CD4-positive, alpha-beta T cell treated with Interleukin-12 subunit alpha and Interleukin-12 subunit beta, for 1 hour (primary cell): ENCODE data around the gene CCNI2.
A peak's percentile ranks its signal among the peaks of the same experiment; 100 is the strongest.

ENCODE experiments used
- DNase-seq: peaks from one replicate; pipeline ENCODE4 v3.0.0-alpha.2; 2020

The CCNI2 gene

GRCh38 chr5:132750471-132751230, 3.4 kb downstream of the CCNI2 start:
- DNase-seq: no peak

GRCh38 chr5:132751444-132751843, 4.2 kb downstream of the CCNI2 start:
- peak; percentile 16 for DNase-seq

GRCh38 chr5:132751971-132752580, 4.8 kb downstream of the CCNI2 start:
- no peak for DNase-seq

GRCh38 chr5:132752581-132753125, 5.4 kb downstream of the CCNI2 start:
- no peak for DNase-seq

GRCh38 chr5:132753135-132753987, 6.1 kb downstream of the CCNI2 start:
- no peak for DNase-seq

GRCh38 chr5:132754111-132754510, 6.9 kb downstream of the CCNI2 start:
- no peak for DNase-seq

- no peak for DNase-seq
These were observed 7.7 kb downstream of the CCNI2 start for GRCh38 chr5:132754947-132755346.

- DNase-seq: no peak
These were observed 9.3 kb downstream of the CCNI2 start for GRCh38 chr5:132756542-132756941.

- DNase-seq: no peak
These were observed 11.2 kb downstream of the CCNI2 start for GRCh38 chr5:132758451-132758850.

- no peak for DNase-seq
These were observed 12.2 kb downstream of the CCNI2 start for GRCh38 chr5:132759114-132760048.

- no peak for DNase-seq
These were observed 12.8 kb downstream of the CCNI2 start for GRCh38 chr5:132760049-132760420.

GRCh38 chr5:132760601-132761317, 13.5 kb downstream of the CCNI2 start:
- no peak for DNase-seq

GRCh38 chr5:132761321-132762240, 14.4 kb downstream of the CCNI2 start:
- DNase-seq: no peak

- DNase-seq: no peak
These were observed 15.2 kb downstream of the CCNI2 start for GRCh38 chr5:132762246-132763000.

- no peak for DNase-seq
These were observed 16.2 kb downstream of the CCNI2 start for GRCh38 chr5:132763181-132764036.

GRCh38 chr5:132764051-132764450, 16.8 kb downstream of the CCNI2 start:
- no peak for DNase-seq

GRCh38 chr5:132764671-132765238, 17.5 kb downstream of the CCNI2 start:
- no peak for DNase-seq

- DNase-seq: no peak
These were observed 18.2 kb downstream of the CCNI2 start for GRCh38 chr5:132765311-132766019.
